ENCODE results near the gene BUB3. TPM values are rescaled to one million over a fixed set of nuclear protein-coding genes. Genes with fewer than 3 reads are reported as not detected.
A peak's percentile ranks its signal among the peaks of the same experiment; 100 is the strongest.

BUB3 gene
- total and polyA plus RNA-seq, 2 of the 8 experiments (the other 6 are each of a cell fraction or from before 2014, with no cell fraction given), result 183 to 207 TPM

GRCh38 chr10:123141791-123142700 lies 12.2 kb upstream of the BUB3 start:
- Histone ChIP-seq H3K4me1 (replicated peaks in 1 of 4; ENCODE audit: control insufficient read depth in 3 of 4, insufficient read depth in 4 of 4, low read length in 3 of 4) (peaks cover 10 to 52% (median 31%) of the 10 kb centered on the region in 4 experiments), H2BK5ac (ENCODE audit: low read depth, low read length) (peak overlapping the region; percentile 27; the same call in 1 of the 2 replicates), H3K23me2 (ENCODE audit: low read depth, low read length) (peaks cover 4% of the 10 kb centered on the region; the same call in 1 of the 2 replicates), H3K79me2 (ENCODE audit: control insufficient read depth in 1 of 2, insufficient read depth in 2 of 2, low read length in 2 of 2) (no peaks in the 10 kb centered on the region), H2AFZ (ENCODE audit: low read length) (no peak overlapping the region), H3K56ac (replicated peaks; ENCODE audit: insufficient read length, low read depth, low read length) (no peak overlapping the region), H4K91ac (replicated peaks; ENCODE audit: insufficient read length, low read length) (no peak overlapping the region), H3K4me2 (ENCODE audit: insufficient read depth in 1 of 2, low read depth in 2 of 2, low read length in 2 of 2) (peak overlapping the region; percentile 67 to 70), H3K27me3 (replicated peaks in 1 of 4; ENCODE audit: control insufficient read depth in 3 of 4, extremely low read depth in 1 of 4, insufficient read depth in 3 of 4, low read length in 3 of 4) (peaks cover 88 to 100% (median 99%) of the 10 kb centered on the region in 4 experiments), H2BK120ac (replicated peaks; ENCODE audit: low read depth, low read length) (no peak overlapping the region), H2BK12ac (ENCODE audit: low read depth, low read length) (peak overlapping the region; percentile 89; the same call in 1 of the 2 replicates), H3K4ac (replicated peaks; ENCODE audit: insufficient read length, low read depth, low read length) (no peak overlapping the region), H2AK5ac (ENCODE audit: low read depth, low read length) (peak overlapping the region; percentile 82), H4K8ac (ENCODE audit: extremely low read depth, insufficient read depth, low read length) (no peak overlapping the region), H3K23ac (ENCODE audit: insufficient read length) (no peak overlapping the region), H2BK20ac (ENCODE audit: low read length) (no peak overlapping the region), H2BK15ac (ENCODE audit: low read length) (peak overlapping the region; percentile 48; the same call in 1 of the 2 replicates), H3K14ac (ENCODE audit: insufficient read length) (no peak overlapping the region), H3K4me3 (ENCODE audit: extremely low read depth in 1 of 4, insufficient read depth in 2 of 4, low read depth in 3 of 4, low read length in 4 of 4) (peak overlapping the region in 1 of 4 experiments; percentile 51; a peak in 2 of 8 replicates), H3K27ac (ENCODE audit: low read depth, low read length) (no peak overlapping the region), H3K9ac (replicated peaks in 1 of 4; ENCODE audit: extremely low read depth in 1 of 4, low read depth in 3 of 4, low read length in 3 of 4) (no peak overlapping the region), H4K20me1 (replicated peaks in 1 of 2; ENCODE audit: control insufficient read depth in 1 of 2, insufficient read depth in 2 of 2, low read length in 2 of 2) (peaks cover 11 to 29% of the 10 kb centered on the region in 2 experiments), H3K18ac (ENCODE audit: extremely low read depth, low read length) (no peak overlapping the region), H4K5ac (ENCODE audit: insufficient read length, low read depth, low read length) (no peak overlapping the region), H3K36me3 (ENCODE audit: control insufficient read depth in 2 of 4, insufficient read depth in 4 of 4, low read length in 3 of 4) (no peaks in the 10 kb centered on the region; a peak in 1 of 8 replicates), H3K79me1 (ENCODE audit: low read depth, low read length) (no peaks in the 10 kb centered on the region), H3K9me3 (ENCODE audit: insufficient read depth in 2 of 2, low read depth in 1 of 2, low read length in 1 of 2) (no peaks in the 10 kb centered on the region)
- 7% methylated on average over 34 of the region's 38 CpGs; no CpG with 5 or more reads in 1 of the 2 experiments for WGBS, 2 experiments (ENCODE audit: extremely low coverage in 1 of 2, insufficient coverage in 1 of 2, insufficient read length in 1 of 2, insufficient replicate concordance in 2 of 2, low coverage in 1 of 2, low lambda C conversion rate in 2 of 2, missing lambda C conversion rate in 1 of 2)
- DNase-seq (ENCODE audit: low read depth in 1 of 2, low spot score in 2 of 2), result no peak
- ChIA-PET POLR2A (ENCODE audit: partially characterized antibody) (interaction anchor here (0.7 to 3.4 kb wide), 3 partner anchors 8 to 11 kb away, joined by 3 to 37 read pairs (median 6); partner anchors contain the start of gene HMX2), CTCF (ENCODE audit: partially characterized antibody) (interaction anchor here (1.0 to 5.1 kb wide), 5 partner anchors 8 to 99 kb away, joined by 4 to 37 read pairs (median 8); no protein-coding TSS in a partner anchor)
- FAIRE-seq, result no peak
- peak; percentile 96 for TF ChIP-seq EZH2 (IDR thresholded peaks at IDR 0.05; ENCODE audit: low read depth, low read length, severe bottlenecking)
- TF ChIP-seq ATF2 (IDR thresholded peaks at IDR 0.05; ENCODE audit: low read length), result no peak
- no peak for TF ChIP-seq TEAD4 (IDR thresholded peaks at IDR 0.05; ENCODE audit: low read depth, low read length)
- TF ChIP-seq SUZ12 (IDR thresholded peaks at IDR 0.05; ENCODE audit: low read length), result peak; percentile 95
- TF ChIP-seq SIX5 (IDR thresholded peaks at IDR 0.05; ENCODE audit: low read depth, low read length), result no peak
- no peak for TF ChIP-seq SAP30 (IDR thresholded peaks at IDR 0.05; ENCODE audit: insufficient read depth, insufficient replicate concordance, low read length)
- no peak for TF ChIP-seq ATF3 (IDR thresholded peaks at IDR 0.05; ENCODE audit: insufficient read depth, low read depth, low read length)
- TF ChIP-seq GABPA (IDR thresholded peaks at IDR 0.05; ENCODE audit: borderline replicate concordance, insufficient read depth, low read length), result no peak

Measured in H1 (cell line).